Progenitor cell of endocrine pancreas (in vitro differentiated cells): ENCODE results near the gene LPIN2. TPM values are rescaled to one million over a fixed set of nuclear protein-coding genes. Genes with fewer than 3 reads are reported as not detected.
A peak's percentile ranks its signal among the peaks of the same experiment; 100 is the strongest.
"Not testable (repeated sequence)": the region's sequence is repeated elsewhere in the genome, so short reads cannot be mapped to it uniquely, and the experiment has no call there.

ENCODE experiments used
- DNase-seq: peaks from one replicate; pipeline ENCODE4 v3.0.0; 2021; ENCODE audit warnings: low spot score; ENCODE audit not compliant: unreplicated experiment
- H3K27ac Mint-ChIP-seq: 2 replicates; pipeline ENCODE4 v1.8.0; 2021; ENCODE audit warnings: mild to moderate bottlenecking, moderate library complexity, mixed read lengths
- H3K27me3 Mint-ChIP-seq: 2 replicates; pipeline ENCODE4 v1.8.0; 2021; ENCODE audit warnings: mixed read lengths
- H3K36me3 Mint-ChIP-seq: 2 replicates; pipeline ENCODE4 v1.8.0; 2022; ENCODE audit warnings: mixed read lengths; ENCODE audit not compliant: insufficient read depth
- H3K4me1 Mint-ChIP-seq: 2 replicates; pipeline ENCODE4 v1.8.0; 2021; ENCODE audit warnings: low read depth, mixed read lengths
- H3K4me3 Mint-ChIP-seq: 2 replicates; pipeline ENCODE4 v1.8.0; 2021; ENCODE audit warnings: low read depth, mild to moderate bottlenecking, moderate library complexity, mixed read lengths
- H3K9me3 Mint-ChIP-seq: 2 replicates; pipeline ENCODE4 v1.8.0; 2021; ENCODE audit warnings: low read depth, mixed read lengths
- total RNA-seq: library from RNA; stranded (reverse); gene quantifications from 2 replicates; pipeline ENCODE4 v1.2.1, GENCODE V29; 2021
- TF ChIP-seq, protein P1 (sequence below): fragments of 200-600 bp; sonication (generic); IDR thresholded peaks from one replicate; pipeline ENCODE4 v1.5.0; 2021; ENCODE audit warnings: antibody characterized with exemption, mild to moderate bottlenecking; ENCODE audit not compliant: unreplicated experiment

LPIN2 gene
- total RNA-seq, 1 donor from 2014 or later: 25.9 TPM

- no peak for DNase-seq
- Mint-ChIP-seq H3K36me3 (peaks cover 9% of the 10 kb centered on the region), H3K27ac (no peak overlapping the region), H3K27me3 (no peaks in the 10 kb centered on the region), H3K9me3 (peaks cover 13% of the 10 kb centered on the region), H3K4me3 (no peak overlapping the region), H3K4me1 (peaks cover 18% of the 10 kb centered on the region)
- TF ChIP-seq, protein P1, sequence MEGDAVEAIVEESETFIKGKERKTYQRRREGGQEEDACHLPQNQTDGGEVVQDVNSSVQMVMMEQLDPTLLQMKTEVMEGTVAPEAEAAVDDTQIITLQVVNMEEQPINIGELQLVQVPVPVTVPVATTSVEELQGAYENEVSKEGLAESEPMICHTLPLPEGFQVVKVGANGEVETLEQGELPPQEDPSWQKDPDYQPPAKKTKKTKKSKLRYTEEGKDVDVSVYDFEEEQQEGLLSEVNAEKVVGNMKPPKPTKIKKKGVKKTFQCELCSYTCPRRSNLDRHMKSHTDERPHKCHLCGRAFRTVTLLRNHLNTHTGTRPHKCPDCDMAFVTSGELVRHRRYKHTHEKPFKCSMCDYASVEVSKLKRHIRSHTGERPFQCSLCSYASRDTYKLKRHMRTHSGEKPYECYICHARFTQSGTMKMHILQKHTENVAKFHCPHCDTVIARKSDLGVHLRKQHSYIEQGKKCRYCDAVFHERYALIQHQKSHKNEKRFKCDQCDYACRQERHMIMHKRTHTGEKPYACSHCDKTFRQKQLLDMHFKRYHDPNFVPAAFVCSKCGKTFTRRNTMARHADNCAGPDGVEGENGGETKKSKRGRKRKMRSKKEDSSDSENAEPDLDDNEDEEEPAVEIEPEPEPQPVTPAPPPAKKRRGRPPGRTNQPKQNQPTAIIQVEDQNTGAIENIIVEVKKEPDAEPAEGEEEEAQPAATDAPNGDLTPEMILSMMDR: no peak
These were observed 41.8 kb upstream of the LPIN2 start for GRCh38 chr18:3054780-3055179.

DNA sequence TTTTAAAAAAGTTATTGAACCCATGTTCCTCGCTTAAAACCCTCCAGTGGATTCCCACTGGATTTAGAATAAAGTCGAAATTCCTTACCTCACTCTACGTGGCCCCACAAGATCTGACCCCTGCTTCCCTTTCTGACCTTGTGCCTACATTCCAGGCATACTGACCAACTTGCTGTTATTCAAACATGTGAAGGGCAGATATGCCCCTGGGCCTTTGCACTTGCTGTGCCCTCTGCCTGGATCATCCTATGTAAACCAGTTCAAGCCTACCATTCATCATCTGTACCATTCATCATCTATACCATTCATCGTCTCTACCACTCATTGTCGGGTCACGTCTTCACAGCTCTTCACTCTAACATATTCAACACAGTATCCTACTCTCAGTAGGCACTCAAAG, 41.3 kb upstream of the LPIN2 start:
- Mint-ChIP-seq H3K4me3 (no peak overlapping the region), H3K27me3 (no peaks in the 10 kb centered on the region), H3K9me3 (peaks cover 13% of the 10 kb centered on the region), H3K27ac (no peak overlapping the region), H3K4me1 (peaks cover 16% of the 10 kb centered on the region), H3K36me3 (peaks cover 9% of the 10 kb centered on the region)
- TF ChIP-seq, protein P1: no peak
- no peak for DNase-seq

- TF ChIP-seq, protein P1: no peak
- H3K36me3 Mint-ChIP-seq: peaks cover 9% of the 10 kb centered on the region
- H3K4me1 Mint-ChIP-seq: peaks cover 15% of the 10 kb centered on the region
- H3K27ac Mint-ChIP-seq: no peak overlapping the region
- no peak overlapping the region for H3K4me3 Mint-ChIP-seq
- H3K27me3 Mint-ChIP-seq: no peaks in the 10 kb centered on the region
- DNase-seq: no peak
- H3K9me3 Mint-ChIP-seq: peaks cover 13% of the 10 kb centered on the region
These were observed 40.1 kb upstream of the LPIN2 start for GRCh38 chr18:3053081-3053480.

DNA sequence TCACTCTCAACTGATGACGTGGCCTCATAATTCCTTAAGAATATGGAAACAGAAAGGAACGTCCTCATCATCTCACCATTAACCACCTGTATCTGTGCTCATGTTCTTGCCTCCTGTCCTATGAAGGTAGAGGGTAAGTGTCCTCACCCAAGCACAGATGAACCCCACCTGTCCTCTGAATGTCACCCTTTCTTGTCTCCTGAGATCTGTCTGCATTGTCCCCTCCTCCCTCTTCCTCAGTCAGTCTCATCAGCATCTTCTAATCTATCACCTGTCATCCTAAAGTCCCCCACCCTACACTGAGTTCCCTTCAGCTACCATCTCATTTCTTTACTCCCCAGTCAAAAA, 39.4 kb upstream of the LPIN2 start:
- Mint-ChIP-seq H3K27me3 (no peaks in the 10 kb centered on the region), H3K9me3 (peaks cover 13% of the 10 kb centered on the region), H3K4me3 (no peak overlapping the region), H3K27ac (peak overlapping the region; percentile 34), H3K36me3 (peaks cover 9% of the 10 kb centered on the region), H3K4me1 (peaks cover 15% of the 10 kb centered on the region)
- no peak for DNase-seq
- TF ChIP-seq, protein P1: no peak

- Mint-ChIP-seq H3K36me3 (peaks cover 9% of the 10 kb centered on the region), H3K27ac (no peak overlapping the region), H3K4me3 (no peak overlapping the region), H3K9me3 (peaks cover 13% of the 10 kb centered on the region), H3K27me3 (no peaks in the 10 kb centered on the region), H3K4me1 (peaks cover 15% of the 10 kb centered on the region)
- no peak for DNase-seq
- TF ChIP-seq, protein P1: no peak
These were observed 38.9 kb upstream of the LPIN2 start for GRCh38 chr18:3051718-3052410.

DNA sequence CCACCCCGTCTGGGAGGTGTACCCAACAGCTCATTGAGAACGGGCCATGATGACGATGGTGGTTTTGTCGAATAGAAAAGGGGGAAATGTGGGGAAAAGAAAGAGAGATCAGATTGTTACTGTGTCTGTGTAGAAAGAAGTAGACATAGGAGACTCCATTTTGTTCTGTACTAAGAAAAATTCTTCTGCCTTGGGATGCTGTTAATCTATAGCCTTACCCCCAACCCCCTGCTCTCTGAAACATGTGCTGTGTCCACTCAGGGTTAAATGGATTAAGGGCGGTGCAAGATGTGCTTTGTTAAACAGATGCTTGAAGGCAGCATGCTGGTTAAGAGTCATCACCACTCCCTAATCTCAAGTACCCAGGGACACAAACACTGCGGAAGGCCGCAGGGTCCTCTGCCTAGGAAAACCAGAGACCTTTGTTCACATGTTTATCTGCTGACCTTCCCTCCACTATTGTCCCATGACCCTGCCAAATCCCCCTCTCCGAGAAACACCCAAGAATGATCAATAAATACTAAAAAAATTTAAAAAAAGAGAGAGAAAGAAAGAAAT, 37.0 kb upstream of the LPIN2 start:
- not testable (repeated sequence) for DNase-seq, H3K27me3 Mint-ChIP-seq, H3K36me3 Mint-ChIP-seq, H3K4me3 Mint-ChIP-seq, H3K27ac Mint-ChIP-seq
- Mint-ChIP-seq H3K4me1 (peaks cover 23% of the 10 kb centered on the region), H3K9me3 (peaks cover 13% of the 10 kb centered on the region)
